ENCODE results near the gene ORM1.

Gene ORM1

GRCh38 chr9:114347675-114348074 is 24.8 kb downstream of the ORM1 start:
- DNase-seq, result no peak

GRCh38 chr9:114348261-114348905 is 25.5 kb downstream of the ORM1 start:
- no peak for DNase-seq

GRCh38 chr9:114348906-114349482 is 26.1 kb downstream of the ORM1 start:
- peak; percentile 17 for DNase-seq

- no peak for DNase-seq
These were observed 27.0 kb downstream of the ORM1 start for GRCh38 chr9:114349713-114350480.

GRCh38 chr9:114350636-114351401 is 27.9 kb downstream of the ORM1 start:
- DNase-seq, result no peak

- DNase-seq, result no peak
These were observed 29.0 kb downstream of the ORM1 start for GRCh38 chr9:114351932-114352331.

GRCh38 chr9:114355821-114356220 is 32.9 kb downstream of the ORM1 start:
- DNase-seq, result no peak

- DNase-seq, result no peak
These were observed 33.9 kb downstream of the ORM1 start for GRCh38 chr9:114356792-114357191.

- no peak for DNase-seq
These were observed 34.5 kb downstream of the ORM1 start for GRCh38 chr9:114357360-114357759.

GRCh38 chr9:114357911-114358328 is 35.0 kb downstream of the ORM1 start:
- DNase-seq, result no peak

- no peak for DNase-seq
These were observed 36.9 kb downstream of the ORM1 start for GRCh38 chr9:114359801-114360200.

GRCh38 chr9:114361542-114361941 is 38.6 kb downstream of the ORM1 start:
- DNase-seq, result no peak

GRCh38 chr9:114362394-114362793 is 39.5 kb downstream of the ORM1 start:
- no peak for DNase-seq

GRCh38 chr9:114363424-114363823 is 40.5 kb downstream of the ORM1 start:
- DNase-seq, result no peak

- DNase-seq, result peak; percentile 13
These were observed 41.5 kb downstream of the ORM1 start for GRCh38 chr9:114364134-114365041.

GRCh38 chr9:114365194-114365593 is 42.3 kb downstream of the ORM1 start:
- no peak for DNase-seq

- DNase-seq, result no peak
These were observed 43.6 kb downstream of the ORM1 start for GRCh38 chr9:114366334-114367128.

- no peak for DNase-seq
These were observed 44.5 kb downstream of the ORM1 start for GRCh38 chr9:114367366-114367765.

- no peak for DNase-seq
These were observed 45.1 kb downstream of the ORM1 start for GRCh38 chr9:114367772-114368569.

Data from NK-92 treated with Interleukin-12 subunit alpha and Interleukin-12 subunit beta, amount 100 ng/mL, for 24 hours (cell line).